GM19438 (cell line): ENCODE measurements around the gene FXYD4.
"Not testable (repeated sequence)": the region's sequence is repeated elsewhere in the genome, so short reads cannot be mapped to it uniquely, and the experiment has no call there.

ENCODE experiments used
- ATAC-seq: cut with Tn5 transposase; IDR thresholded peaks from one replicate; pipeline ENCODE4 v1.9.1; 2021; ENCODE audit warnings: low read depth; ENCODE audit not compliant: unreplicated experiment

The FXYD4 gene

GRCh38 chr10:43410345-43410744 is 38.9 kb downstream of the FXYD4 start:
- ATAC-seq, result no peak

DNA sequence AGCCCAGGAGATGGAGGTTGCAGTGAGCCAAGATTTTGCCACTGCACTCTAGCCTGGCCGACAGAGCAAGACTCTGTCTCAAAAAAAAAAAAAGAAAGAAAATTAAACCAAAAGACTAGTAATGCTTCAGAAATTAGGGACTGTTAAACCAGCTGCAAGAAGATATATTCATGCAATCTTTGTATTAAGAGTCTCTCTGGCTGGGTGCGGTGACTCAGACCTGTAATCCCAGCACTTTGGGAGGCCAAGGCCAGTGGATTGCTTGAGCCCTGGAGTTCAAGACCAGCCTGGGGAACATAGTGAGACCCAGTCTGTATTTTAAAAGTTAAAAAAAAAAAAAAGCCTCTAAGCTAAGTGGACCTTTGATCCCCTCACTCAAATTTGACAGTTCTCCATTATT is 40.1 kb downstream of the FXYD4 start:
- no peak for ATAC-seq

GRCh38 chr10:43415544-43415943 is 44.1 kb downstream of the FXYD4 start:
- ATAC-seq, result no peak

DNA sequence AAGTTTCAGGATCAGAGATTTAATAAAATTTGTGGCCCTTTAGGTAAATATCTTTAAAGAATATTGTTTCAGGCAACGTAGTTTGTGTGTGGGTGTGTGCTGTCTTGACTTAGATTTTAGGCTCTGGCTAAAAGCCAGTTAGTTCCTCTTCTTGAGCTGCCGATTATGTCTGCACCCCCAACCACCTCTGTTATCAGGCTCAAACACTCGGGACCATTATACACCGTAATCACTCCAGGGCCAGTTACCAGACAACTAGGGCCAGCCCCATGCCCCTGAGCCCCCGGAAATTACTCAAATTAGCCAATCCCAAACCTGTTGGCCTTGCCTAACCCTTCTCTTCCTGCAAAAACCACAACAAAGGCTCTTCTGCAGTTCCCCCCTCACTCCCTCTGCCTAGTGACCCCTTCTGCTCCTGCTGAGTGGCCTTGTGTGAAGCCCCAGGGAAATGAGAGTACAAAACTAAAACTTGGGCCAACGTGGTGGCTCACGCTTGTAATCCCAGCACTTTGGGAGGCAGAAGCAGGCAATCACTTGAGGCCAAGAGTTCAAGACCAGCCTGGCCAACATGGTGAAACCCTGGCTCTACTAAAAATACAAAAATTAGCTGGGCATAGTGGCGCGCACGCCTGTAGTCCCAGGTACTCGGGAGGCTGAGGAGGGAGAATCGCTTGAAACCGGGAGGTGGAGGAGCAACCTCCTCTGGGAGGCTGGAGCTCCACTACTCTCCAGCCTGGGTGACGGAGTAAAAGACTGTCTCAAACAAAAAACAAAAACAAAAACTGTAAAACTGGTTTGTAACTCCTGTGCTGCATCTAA is 46.7 kb downstream of the FXYD4 start:
- no peak for ATAC-seq

DNA sequence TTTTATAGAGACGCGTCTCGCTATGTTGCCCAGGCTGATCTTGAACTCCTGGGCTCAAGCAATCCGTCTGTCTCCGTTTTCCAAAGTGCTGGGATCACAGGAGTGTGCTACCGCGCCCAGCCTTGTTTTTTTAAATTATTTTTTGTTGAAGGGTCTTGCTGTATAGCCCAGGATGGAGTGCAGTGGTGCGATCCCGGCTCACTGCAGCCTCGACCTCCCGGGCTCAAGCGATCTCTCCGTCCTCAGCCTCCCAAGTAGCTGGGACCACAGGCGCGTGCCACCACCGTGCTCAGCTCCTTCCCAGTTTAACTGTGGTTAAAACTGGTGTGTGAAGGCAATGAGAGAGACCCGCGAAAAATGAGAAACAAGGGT is 48.5 kb downstream of the FXYD4 start:
- ATAC-seq, result no peak

DNA sequence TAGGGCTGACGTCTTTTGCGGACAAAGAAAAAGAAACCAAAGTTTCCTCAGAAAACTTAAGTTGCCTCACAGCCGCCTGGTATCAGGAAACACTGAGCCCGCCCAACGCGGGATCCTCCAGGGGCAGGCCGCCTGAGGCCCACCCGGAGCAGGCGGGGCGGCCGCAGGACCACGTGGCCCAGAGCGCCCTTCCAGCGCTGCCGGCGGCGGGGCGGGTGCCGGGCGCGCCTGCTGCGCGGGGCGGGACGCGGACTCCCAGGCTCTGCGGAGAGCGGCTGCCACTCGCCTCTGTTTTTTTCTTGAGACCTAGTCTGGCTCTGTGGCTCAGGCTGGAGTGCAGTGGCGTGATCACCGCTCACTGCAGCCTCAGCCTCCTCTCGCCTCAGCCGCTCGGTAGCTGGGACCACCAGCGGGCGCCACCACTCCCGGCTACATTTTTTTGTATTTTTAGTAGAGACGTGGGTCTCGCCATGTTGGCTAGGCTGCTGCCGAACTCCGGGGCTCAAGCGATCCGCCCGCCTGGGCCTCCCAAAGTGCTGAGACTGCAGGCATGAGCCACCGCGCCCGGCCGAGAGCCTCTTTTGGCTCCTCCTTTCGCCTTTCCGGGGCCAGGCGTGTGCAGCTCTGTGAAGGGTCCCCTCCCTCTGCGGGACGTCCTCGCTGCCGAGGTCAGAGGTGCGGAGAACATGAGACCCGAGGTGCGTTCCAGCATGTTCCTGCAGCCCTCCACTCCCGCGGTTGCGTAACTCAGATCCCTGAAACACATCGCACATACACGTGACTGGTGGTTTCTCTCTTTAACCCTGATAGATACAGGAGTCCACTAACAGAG is 49.1 kb downstream of the FXYD4 start:
- ATAC-seq, result peak; percentile 84

GRCh38 chr10:43421201-43421507 is 49.7 kb downstream of the FXYD4 start:
- no peak for ATAC-seq

DNA sequence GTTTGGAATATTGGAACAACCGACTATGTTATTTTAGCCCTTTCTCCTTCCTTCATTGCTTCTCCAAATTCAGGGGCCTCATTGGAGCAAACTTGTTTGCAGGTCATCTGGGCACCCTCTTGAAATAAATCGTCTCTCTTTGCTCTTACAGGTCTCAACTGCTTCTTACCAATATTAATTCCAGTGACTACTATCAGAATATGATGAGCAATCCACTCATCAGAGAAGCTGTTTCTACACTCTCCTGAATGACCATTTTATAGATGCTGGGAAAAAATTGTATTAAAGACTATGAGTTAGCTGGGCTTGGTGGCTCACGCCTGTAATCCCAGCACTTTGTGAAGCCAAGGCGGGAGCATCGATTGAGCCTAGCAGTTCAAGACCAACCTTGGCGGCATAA is 50.1 kb downstream of the FXYD4 start:
- no peak for ATAC-seq

DNA sequence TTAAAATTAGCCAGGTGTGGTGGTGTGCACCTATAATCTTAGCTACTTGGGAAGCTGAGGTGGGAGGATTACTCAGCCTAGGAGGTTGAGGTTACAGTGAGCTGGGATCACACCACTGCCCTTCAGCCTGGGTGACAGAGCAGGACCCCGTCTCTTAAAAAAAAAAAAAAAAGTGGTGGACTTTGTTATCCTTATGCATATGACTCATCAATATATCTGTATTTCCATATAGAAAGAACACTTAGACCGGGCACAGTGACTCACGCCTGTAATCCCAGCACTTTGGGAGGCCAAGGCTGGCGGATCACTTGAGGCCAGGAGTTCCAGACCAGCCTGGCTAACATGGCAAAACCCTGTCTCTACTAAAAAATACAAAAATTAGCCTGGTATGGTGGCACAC is 50.5 kb downstream of the FXYD4 start:
- not testable (repeated sequence) for ATAC-seq

GRCh38 chr10:43424416-43424815 is 53.0 kb downstream of the FXYD4 start:
- ATAC-seq, result no peak
